Measurements from ENCODE around the gene NCK1. TPM values are rescaled to one million over a fixed set of nuclear protein-coding genes. Genes with fewer than 3 reads are reported as not detected.

The NCK1 gene
- total RNA-seq, 4 donors from 2014 or later: 48.4 to 85.3 (median 60.2) TPM

DNA sequence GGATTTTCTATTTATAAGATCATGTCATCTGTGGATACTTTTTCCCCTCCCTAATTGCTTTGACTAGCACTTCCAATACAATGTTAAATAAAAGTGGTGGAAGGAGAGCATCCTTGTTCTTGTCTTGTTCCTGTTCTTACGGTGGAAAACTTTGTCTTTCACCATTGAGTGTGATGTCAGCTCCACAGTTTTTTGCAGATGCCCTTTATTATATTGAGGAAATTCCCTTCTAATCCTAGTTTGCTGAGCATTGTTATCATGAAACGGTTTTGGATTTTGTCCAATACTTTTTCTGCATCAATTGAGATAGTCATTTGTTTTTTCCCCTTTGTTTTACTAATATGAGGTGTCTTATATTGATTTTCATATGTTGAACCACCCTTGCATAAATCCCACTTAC lies 75.8 kb downstream of the NCK1 start:
- H3K9me3 ChIP-seq: no peaks in the 10 kb centered on the region
- no peaks in the 10 kb centered on the region for H3K27me3 ChIP-seq
- no peaks in the 10 kb centered on the region for H3K4me1 ChIP-seq
- H3K4me3 ChIP-seq: no peak overlapping the region
- TF ChIP-seq, protein P1, sequence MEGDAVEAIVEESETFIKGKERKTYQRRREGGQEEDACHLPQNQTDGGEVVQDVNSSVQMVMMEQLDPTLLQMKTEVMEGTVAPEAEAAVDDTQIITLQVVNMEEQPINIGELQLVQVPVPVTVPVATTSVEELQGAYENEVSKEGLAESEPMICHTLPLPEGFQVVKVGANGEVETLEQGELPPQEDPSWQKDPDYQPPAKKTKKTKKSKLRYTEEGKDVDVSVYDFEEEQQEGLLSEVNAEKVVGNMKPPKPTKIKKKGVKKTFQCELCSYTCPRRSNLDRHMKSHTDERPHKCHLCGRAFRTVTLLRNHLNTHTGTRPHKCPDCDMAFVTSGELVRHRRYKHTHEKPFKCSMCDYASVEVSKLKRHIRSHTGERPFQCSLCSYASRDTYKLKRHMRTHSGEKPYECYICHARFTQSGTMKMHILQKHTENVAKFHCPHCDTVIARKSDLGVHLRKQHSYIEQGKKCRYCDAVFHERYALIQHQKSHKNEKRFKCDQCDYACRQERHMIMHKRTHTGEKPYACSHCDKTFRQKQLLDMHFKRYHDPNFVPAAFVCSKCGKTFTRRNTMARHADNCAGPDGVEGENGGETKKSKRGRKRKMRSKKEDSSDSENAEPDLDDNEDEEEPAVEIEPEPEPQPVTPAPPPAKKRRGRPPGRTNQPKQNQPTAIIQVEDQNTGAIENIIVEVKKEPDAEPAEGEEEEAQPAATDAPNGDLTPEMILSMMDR (IDR thresholded peaks at IDR 0.05): no peak
- TF ChIP-seq POLR2A (IDR thresholded peaks at IDR 0.05): no peak
- H3K27ac ChIP-seq: no peak overlapping the region
- DNase-seq: no peak
- intact Hi-C loops (cut with DNase I; ENCODE audit: low total_unique reads): no loop called here
- no peaks in the 10 kb centered on the region for H3K36me3 ChIP-seq

DNA sequence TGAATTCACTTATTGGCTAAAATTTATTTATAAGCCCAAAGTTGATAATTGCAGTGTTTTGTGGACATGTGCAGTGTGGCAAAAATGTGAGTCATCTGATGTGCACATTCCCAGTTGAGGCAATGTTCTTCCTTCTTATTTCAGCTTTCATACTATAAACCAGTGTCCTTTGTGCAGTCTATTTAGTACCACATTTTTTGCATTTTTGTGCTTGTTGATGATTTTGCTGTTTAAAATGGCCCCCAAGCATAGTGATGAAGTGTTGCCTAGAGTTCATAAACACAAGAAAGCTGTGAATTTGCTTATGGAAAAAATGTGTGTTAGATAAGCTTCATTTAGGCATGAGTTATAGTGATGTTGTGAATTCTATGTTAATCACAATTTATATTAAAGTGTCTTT lies 76.3 kb downstream of the NCK1 start:
- TF ChIP-seq, protein P1 (IDR thresholded peaks at IDR 0.05): no peak
- no peak for TF ChIP-seq POLR2A (IDR thresholded peaks at IDR 0.05)
- Histone ChIP-seq H3K4me3 (no peak overlapping the region), H3K36me3 (no peaks in the 10 kb centered on the region), H3K27me3 (no peaks in the 10 kb centered on the region), H3K9me3 (no peaks in the 10 kb centered on the region), H3K4me1 (no peaks in the 10 kb centered on the region), H3K27ac (no peak overlapping the region)
- DNase-seq: no peak
- intact Hi-C loops (cut with DNase I; ENCODE audit: low total_unique reads): no loop called here

DNA sequence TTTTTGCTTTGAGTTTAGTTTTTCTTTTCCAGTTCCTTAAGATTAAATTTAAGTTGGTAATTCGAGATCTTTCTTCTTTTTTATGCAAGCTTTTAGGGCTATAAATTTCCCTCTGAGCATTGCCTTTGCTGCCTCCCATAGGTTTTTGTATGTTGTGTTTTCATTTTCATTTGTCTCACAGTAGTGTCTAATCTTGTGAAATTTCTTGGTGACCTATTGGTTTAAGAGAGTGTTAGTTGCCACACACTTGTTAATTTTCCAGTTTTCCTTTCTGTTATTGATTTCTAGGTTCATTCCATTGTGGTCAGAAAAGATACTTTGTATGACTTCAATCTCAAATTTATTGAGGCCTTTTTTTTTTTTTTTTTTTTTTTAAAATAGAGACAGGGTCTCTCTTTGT lies 77.5 kb downstream of the NCK1 start:
- Histone ChIP-seq H3K27me3 (no peaks in the 10 kb centered on the region), H3K4me1 (no peaks in the 10 kb centered on the region), H3K9me3 (no peaks in the 10 kb centered on the region), H3K27ac (no peak overlapping the region), H3K36me3 (no peaks in the 10 kb centered on the region), H3K4me3 (no peak overlapping the region)
- TF ChIP-seq, protein P1 (IDR thresholded peaks at IDR 0.05): no peak
- no peak for TF ChIP-seq POLR2A (IDR thresholded peaks at IDR 0.05)
- intact Hi-C loops (cut with DNase I; ENCODE audit: low total_unique reads): no loop called here
- DNase-seq: no peak

DNA sequence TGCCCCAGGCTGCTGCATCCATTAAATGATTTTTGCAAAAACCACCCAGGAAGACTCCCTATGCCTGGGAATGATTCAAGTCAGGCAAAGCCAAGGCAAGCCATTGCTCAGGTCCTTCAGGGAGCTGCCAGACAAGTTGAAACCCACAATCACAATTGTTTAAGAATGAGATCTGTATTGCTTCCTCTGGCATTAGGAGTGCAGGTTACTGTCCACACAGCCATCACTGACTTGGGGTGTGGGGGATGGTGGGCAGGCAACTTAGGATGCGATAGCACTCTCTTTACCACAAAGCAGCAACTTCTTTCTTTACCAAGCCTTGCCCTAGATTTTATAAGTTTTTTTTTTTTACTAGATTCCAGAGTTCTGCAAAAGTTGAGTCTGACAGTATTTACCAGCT lies 80.8 kb downstream of the NCK1 start:
- DNase-seq: no peak
- H3K36me3 ChIP-seq: no peaks in the 10 kb centered on the region
- intact Hi-C loops (cut with DNase I; ENCODE audit: low total_unique reads): no loop called here
- H3K27ac ChIP-seq: no peak overlapping the region
- H3K4me3 ChIP-seq: no peak overlapping the region
- TF ChIP-seq POLR2A (IDR thresholded peaks at IDR 0.05): no peak
- TF ChIP-seq, protein P1 (IDR thresholded peaks at IDR 0.05): no peak
- H3K9me3 ChIP-seq: no peaks in the 10 kb centered on the region
- H3K27me3 ChIP-seq: no peaks in the 10 kb centered on the region
- H3K4me1 ChIP-seq: no peaks in the 10 kb centered on the region

DNA sequence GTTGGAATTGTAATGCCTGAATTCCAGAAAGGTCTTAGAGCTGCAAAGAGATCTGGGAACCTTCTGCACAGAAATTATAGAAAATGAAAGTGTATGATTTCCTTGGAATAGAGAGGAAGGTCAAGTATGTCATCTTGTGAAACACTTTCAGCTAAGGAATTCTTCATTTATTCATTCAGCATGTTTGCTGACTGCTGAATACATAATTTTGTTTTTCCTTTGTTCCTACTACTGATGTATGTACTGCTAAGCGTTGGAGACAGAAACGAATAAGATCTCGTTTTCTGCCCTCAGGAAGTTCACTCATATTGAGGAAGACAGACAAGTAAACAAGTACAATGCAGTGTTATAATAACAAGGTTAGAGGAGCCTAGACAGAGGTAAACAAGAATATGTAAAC lies 81.4 kb downstream of the NCK1 start:
- intact Hi-C loops (cut with DNase I; ENCODE audit: low total_unique reads): no loop called here
- Histone ChIP-seq H3K9me3 (no peaks in the 10 kb centered on the region), H3K4me3 (no peak overlapping the region), H3K36me3 (no peaks in the 10 kb centered on the region), H3K27ac (no peak overlapping the region), H3K4me1 (no peaks in the 10 kb centered on the region), H3K27me3 (no peaks in the 10 kb centered on the region)
- DNase-seq: no peak
- no peak for TF ChIP-seq POLR2A (IDR thresholded peaks at IDR 0.05)
- TF ChIP-seq, protein P1 (IDR thresholded peaks at IDR 0.05): no peak

All from uterus (tissue), 4 donors.